Measurements from ENCODE around the gene XCL2. TPM values are rescaled to one million over a fixed set of nuclear protein-coding genes. Genes with fewer than 3 reads are reported as not detected.
"Not testable (repeated sequence)": the region's sequence is repeated elsewhere in the genome, so short reads cannot be mapped to it uniquely, and the experiment has no call there.

The XCL2 gene
- total RNA-seq, 4 donors from 2014 or later: 4.6 TPM; not detected in 3

- H3K4me3 ChIP-seq, H3K27ac ChIP-seq, DNase-seq, H3K4me1 ChIP-seq, H3K9me3 ChIP-seq, H3K36me3 ChIP-seq, H3K27me3 ChIP-seq: not testable (repeated sequence)
- TF ChIP-seq CTCF (IDR thresholded peaks at IDR 0.05): peak in 5 of 6 experiments; percentile 20 to 74 (median 54)
Measured at GRCh38 chr1:168574234-168574633, 30.4 kb upstream of the XCL2 start.

- Histone ChIP-seq H3K4me3 (no peak overlapping the region), H3K4me1 (no peaks in the 10 kb centered on the region), H3K9me3 (no peaks in the 10 kb centered on the region), H3K27ac (no peak overlapping the region), H3K36me3 (no peaks in the 10 kb centered on the region), H3K27me3 (no peaks in the 10 kb centered on the region)
- no peak for TF ChIP-seq POLR2A (IDR thresholded peaks at IDR 0.05)
- no peak for DNase-seq
Measured at GRCh38 chr1:168572633-168573032, 28.8 kb upstream of the XCL2 start.

GRCh38 chr1:168570652-168571051, 26.9 kb upstream of the XCL2 start:
- DNase-seq: no peak
- H3K27me3 ChIP-seq: no peaks in the 10 kb centered on the region
- TF ChIP-seq CTCF (IDR thresholded peaks at IDR 0.05) (no peak), POLR2A (IDR thresholded peaks at IDR 0.05) (no peak)
- no peak overlapping the region for H3K4me3 ChIP-seq
- no peaks in the 10 kb centered on the region for H3K9me3 ChIP-seq
- no peaks in the 10 kb centered on the region for H3K4me1 ChIP-seq
- no peak overlapping the region for H3K27ac ChIP-seq
- H3K36me3 ChIP-seq: no peaks in the 10 kb centered on the region

- Histone ChIP-seq H3K27ac (no peak overlapping the region), H3K4me3 (no peak overlapping the region), H3K9me3 (no peaks in the 10 kb centered on the region), H3K27me3 (no peaks in the 10 kb centered on the region), H3K4me1 (no peaks in the 10 kb centered on the region), H3K36me3 (no peaks in the 10 kb centered on the region)
- DNase-seq: no peak
- TF ChIP-seq CTCF (IDR thresholded peaks at IDR 0.05): no peak
- TF ChIP-seq POLR2A (IDR thresholded peaks at IDR 0.05): no peak
Measured at GRCh38 chr1:168568346-168568745, 24.5 kb upstream of the XCL2 start.

- H3K36me3 ChIP-seq: no peaks in the 10 kb centered on the region
- no peak for TF ChIP-seq CTCF (IDR thresholded peaks at IDR 0.05)
- TF ChIP-seq POLR2A (IDR thresholded peaks at IDR 0.05): no peak
- H3K27me3 ChIP-seq: no peaks in the 10 kb centered on the region
- no peaks in the 10 kb centered on the region for H3K9me3 ChIP-seq
- no peak overlapping the region for H3K4me3 ChIP-seq
- no peak for DNase-seq
- no peaks in the 10 kb centered on the region for H3K4me1 ChIP-seq
- no peak overlapping the region for H3K27ac ChIP-seq
Measured at GRCh38 chr1:168567568-168567967, 23.8 kb upstream of the XCL2 start.

- Histone ChIP-seq H3K4me1 (no peaks in the 10 kb centered on the region), H3K9me3 (no peaks in the 10 kb centered on the region), H3K27me3 (no peaks in the 10 kb centered on the region), H3K4me3 (no peak overlapping the region), H3K27ac (no peak overlapping the region), H3K36me3 (no peaks in the 10 kb centered on the region)
- TF ChIP-seq POLR2A (IDR thresholded peaks at IDR 0.05) (no peak), CTCF (IDR thresholded peaks at IDR 0.05) (no peak)
- DNase-seq: no peak
Measured at GRCh38 chr1:168567007-168567406, 23.2 kb upstream of the XCL2 start.
